ENCODE data around the gene GNB1L.
"Not testable (repeated sequence)": the region's sequence is repeated elsewhere in the genome, so short reads cannot be mapped to it uniquely, and the experiment has no call there.

The GNB1L gene

DNA sequence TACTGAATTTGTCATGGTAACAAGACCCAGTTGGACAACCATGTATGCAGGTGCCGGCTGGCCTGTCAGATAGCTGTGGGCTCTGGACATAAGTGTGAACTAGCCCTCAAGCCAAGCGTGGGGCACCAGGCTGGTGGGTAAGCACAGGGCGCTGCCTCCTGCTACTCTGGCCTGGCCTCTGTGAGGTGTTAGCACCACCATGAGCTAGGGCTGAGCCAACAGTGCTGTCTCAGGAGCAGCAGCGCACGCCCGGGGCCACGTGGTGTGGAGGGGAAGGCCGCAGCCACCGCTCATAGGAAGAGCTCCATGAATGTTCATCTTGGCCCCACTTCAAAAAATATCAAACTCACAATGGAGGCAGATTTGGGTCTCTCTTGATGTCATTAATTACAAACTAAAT lies 35.3 kb upstream of the GNB1L start:
- no peak for DNase-seq (ENCODE audit: low spot score)

GRCh38 chr22:19888131-19888746 lies 33.6 kb upstream of the GNB1L start:
- DNase-seq (ENCODE audit: low spot score), result no peak

- DNase-seq (ENCODE audit: low spot score), result no peak
Measured at GRCh38 chr22:19887256-19887985, 32.7 kb upstream of the GNB1L start.

- no peak for DNase-seq (ENCODE audit: low spot score)
Measured at GRCh38 chr22:19886605-19887255, 32.1 kb upstream of the GNB1L start.

DNA sequence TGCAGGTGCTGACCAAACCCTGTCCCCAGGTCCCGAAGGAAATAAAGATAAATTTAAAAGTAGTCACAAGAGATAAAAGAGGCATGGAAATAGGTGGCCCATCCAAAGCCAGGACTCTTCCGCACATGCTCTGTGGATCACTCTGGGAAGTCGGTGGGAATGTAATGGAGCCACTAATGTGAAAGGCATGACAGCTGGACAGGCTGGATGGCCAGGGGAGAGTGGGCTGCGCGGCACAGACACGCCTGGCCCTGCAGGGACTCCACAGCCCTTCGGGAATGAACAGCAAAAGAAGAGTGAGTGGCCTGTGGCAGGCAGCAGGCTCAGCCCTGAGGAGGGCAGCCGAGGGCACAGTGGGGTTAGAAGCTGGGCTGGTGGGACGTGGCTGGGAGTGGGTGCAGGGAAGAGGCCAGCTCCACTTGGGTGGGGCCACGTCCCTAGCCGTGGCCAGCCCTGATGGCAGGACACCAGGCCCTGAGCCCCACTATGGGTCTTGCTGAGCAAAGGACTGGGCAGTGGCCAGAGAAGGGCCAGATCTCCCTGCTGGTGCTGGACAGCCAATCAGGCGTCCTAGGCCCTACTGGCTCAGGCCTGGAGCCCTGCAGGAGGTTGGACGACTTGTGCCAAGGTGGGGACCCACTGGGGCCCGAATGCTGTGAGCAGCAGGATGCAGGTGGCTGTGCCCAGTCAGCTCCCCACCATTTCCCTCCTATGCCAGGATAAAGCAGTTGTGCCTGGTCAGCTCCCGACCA lies 31.3 kb upstream of the GNB1L start:
- no peak for DNase-seq (ENCODE audit: low spot score)

- DNase-seq (ENCODE audit: low spot score), result no peak
Measured at GRCh38 chr22:19884954-19885751, 30.5 kb upstream of the GNB1L start.

DNA sequence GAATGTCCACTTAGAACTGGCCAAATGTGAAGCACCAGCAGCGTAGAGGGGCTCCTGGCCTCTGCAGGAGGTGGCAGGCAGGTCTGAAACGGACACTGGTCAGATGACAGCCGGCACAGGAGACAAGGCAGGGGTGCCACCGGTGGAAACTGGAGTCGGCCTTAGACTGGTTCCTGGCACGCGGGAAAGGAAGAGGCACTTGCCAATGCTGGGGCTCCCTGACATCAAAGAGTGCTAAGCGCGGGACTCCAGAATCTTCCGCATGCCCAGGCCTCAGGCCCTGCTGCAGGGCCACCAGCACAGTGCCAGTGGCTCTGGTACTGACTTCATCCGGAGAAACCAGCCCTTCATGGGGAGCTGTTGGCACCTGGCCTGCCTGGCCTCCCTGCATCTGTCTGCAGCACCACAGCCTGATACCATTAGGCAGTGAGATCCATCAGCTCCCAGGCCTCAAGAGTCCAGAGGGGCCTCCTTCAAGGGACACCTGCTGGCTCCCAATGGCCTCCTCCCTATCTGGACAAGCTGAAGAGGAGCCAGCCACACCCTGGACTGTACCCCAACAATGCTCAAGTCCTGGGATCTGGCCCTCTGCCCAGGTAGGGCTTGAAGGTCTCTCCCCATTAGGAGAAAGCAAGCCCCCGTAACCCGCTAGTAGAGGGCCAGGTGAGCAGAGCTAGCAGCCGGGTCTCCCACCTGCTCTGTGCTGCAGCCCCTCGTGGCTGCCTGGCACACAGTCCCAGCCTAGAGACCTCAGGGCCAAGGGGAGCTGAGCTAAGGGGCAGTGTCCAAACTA lies 29.7 kb upstream of the GNB1L start:
- DNase-seq (ENCODE audit: low spot score), result no peak

- not testable (repeated sequence) for DNase-seq (ENCODE audit: low spot score)
Measured at GRCh38 chr22:19883446-19883845, 28.8 kb upstream of the GNB1L start.

DNA sequence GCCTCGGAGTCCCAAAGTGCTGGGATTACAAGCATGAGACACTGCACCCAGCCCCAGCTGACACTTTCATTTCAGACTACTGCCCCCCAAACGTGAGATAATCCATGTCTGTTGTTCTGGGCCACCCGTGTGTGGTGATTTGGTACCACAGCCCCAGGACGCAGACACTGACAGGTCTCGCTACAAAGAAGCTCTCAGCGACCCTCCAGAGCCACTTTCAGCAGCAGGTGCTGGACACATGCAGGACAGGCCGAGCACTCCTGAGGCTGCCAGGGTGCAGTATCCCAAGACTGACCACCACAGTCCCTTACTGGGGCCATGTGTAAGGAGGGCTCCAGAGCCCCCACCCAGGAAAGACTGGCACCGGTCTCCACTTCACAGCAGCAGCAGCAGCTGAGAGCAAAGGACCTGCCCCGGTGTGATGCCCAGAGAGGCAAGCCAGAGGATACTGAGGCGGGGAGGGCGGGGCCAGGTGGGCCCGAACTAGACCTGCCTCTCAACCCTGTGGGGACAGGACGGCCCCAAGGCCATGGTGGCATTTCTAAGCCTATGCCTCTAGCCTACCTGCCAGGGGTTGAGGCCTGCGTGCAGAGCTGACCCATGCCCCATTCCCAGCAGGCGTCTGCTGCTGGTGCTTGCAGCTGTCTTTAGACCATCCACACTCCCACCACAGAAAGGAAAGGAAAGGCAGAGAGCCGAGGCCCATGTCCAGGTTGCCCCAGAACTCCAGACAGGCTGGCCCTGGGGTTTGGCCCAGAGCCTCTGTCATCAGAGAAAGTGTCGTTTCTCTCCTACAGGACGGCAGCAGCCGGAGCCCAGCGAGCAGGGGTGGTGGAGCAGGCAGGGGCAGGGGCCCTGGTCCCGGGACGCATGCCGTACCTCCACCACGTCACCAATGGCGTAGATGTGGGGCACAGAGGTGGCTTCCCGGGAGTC lies 28.0 kb upstream of the GNB1L start:
- DNase-seq (ENCODE audit: low spot score), result no peak

DNA sequence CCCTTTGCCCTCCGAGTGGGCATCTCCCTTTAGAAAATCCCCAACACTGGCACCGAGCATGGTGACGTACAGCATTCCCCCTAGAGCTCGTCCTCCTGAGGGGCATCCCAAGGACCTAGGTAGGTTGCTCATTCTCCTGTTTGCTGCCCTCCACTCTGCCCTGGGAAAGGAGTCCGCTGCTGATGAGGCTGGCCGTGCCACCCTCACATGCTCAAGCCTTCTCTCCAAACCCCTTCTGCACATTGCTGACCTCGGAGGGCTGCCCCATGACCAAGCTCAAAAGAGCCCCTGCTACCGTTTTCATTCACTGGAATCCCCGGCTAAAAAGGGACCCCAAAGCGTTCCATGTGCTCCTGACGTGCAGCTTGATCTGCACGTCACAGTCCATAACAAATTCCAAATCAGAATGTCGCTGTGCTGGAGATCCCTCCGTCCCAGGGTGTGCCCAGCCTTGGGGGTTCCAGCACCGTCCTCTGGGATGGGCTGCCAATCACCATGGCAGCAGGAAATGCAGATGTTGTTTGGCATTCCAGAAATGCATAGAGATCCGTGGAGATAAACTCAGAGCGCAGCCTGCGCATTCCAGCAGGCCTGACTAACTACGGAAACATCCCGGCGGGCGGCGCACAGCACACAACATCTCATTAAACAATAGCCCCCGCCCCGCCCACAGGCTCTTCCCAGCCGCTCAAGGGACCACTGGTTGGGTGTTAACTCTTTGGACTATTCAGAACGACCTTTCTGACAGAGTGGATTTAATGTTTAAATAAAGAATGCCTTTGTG lies 26.3 kb upstream of the GNB1L start:
- no peak for DNase-seq (ENCODE audit: low spot score)

- no peak for DNase-seq (ENCODE audit: low spot score)
Measured at GRCh38 chr22:19879992-19880785, 25.5 kb upstream of the GNB1L start.

DNA sequence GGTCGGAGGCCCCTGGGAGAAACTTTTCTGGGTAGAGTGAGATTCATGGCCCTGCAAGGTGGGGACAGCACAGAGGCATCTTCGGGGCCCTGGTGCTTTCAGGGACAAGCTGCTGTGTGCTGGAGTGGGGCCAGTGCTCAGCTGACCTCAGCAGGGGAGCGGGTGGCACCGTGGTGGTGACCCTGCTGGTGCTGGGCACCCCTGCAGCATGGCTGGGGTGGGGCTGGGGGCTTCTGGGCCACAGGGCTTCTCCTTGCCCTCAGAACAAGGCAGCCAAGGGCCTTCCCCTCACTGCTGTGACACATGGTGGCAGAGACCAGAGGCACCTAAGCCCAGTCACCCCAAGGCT lies 24.9 kb upstream of the GNB1L start:
- no peak for DNase-seq (ENCODE audit: low spot score)

GRCh38 chr22:19879246-19879570 lies 24.5 kb upstream of the GNB1L start:
- DNase-seq (ENCODE audit: low spot score), result no peak

GRCh38 chr22:19878461-19879245 lies 24.0 kb upstream of the GNB1L start:
- no peak for DNase-seq (ENCODE audit: low spot score)

DNA sequence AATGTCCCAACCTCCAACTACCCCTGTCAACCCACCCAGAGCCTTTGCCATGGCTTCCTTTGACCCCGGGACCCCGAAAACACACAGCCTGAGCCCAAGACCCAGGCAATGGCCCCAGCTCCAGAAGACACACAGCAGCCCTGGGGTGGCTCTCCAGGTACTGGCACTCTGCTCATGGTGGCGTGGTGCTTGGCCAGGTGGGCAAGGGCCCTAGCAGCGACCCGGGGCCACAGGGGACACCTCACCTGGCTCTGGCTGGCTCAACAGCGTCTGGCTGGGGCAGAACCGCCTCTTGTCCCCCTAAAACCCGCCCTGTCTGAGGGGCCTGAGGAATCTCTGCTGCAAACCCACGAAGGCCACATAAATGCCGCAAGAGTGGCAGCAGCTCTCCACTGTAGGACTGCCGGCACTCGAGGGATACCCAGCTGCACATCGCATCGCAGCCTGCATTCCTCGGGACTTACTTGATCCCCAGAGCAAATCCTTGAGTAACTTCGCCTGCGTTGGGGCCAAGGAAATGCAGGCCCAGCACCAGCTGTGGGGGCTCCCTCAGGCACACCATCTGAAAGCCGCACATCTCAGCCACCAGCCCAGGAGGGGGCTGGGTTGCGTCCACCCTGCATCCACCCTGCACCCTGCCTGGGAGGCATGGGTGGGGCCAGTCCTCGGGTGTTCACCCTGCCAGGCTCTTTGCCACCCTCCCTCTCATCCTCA lies 23.1 kb upstream of the GNB1L start:
- DNase-seq (ENCODE audit: low spot score), result no peak

- DNase-seq (ENCODE audit: low spot score), result no peak
Measured at GRCh38 chr22:19876941-19877625, 22.4 kb upstream of the GNB1L start.

All from HuH-7 (cell line).